Measurements from ENCODE around the gene ZFYVE21. TPM values are rescaled to one million over a fixed set of nuclear protein-coding genes. Genes with fewer than 3 reads are reported as not detected.
"Not testable (repeated sequence)": the region's sequence is repeated elsewhere in the genome, so short reads cannot be mapped to it uniquely, and the experiment has no call there.

Gene ZFYVE21
- total RNA-seq, 4 donors from 2014 or later: 168 to 190 (median 177) TPM

- TF ChIP-seq CTCF (IDR thresholded peaks at IDR 0.05): no peak
- no peak for TF ChIP-seq POLR2AphosphoS5 (IDR thresholded peaks at IDR 0.05)
- TF ChIP-seq EP300 (IDR thresholded peaks at IDR 0.05): no peak
- no peak for TF ChIP-seq POLR2A (IDR thresholded peaks at IDR 0.05)
- Histone ChIP-seq H3K9me3 (no peaks in the 10 kb centered on the region), H3K4me1 (peaks cover 18% of the 10 kb centered on the region), H3K27ac (no peak overlapping the region), H3K27me3 (no peaks in the 10 kb centered on the region), H3K36me3 (peaks cover 62% of the 10 kb centered on the region), H3K4me3 (no peak overlapping the region)
- WGBS: 77% methylated on average over 5 of the region's 5 CpGs
- peak in 1 of 2 donors; percentile 35 for DNase-seq (ENCODE audit: low spot score in 2 of 2)
These were observed 27.2 kb upstream of the ZFYVE21 start for GRCh38 chr14:103688441-103688840.

DNA sequence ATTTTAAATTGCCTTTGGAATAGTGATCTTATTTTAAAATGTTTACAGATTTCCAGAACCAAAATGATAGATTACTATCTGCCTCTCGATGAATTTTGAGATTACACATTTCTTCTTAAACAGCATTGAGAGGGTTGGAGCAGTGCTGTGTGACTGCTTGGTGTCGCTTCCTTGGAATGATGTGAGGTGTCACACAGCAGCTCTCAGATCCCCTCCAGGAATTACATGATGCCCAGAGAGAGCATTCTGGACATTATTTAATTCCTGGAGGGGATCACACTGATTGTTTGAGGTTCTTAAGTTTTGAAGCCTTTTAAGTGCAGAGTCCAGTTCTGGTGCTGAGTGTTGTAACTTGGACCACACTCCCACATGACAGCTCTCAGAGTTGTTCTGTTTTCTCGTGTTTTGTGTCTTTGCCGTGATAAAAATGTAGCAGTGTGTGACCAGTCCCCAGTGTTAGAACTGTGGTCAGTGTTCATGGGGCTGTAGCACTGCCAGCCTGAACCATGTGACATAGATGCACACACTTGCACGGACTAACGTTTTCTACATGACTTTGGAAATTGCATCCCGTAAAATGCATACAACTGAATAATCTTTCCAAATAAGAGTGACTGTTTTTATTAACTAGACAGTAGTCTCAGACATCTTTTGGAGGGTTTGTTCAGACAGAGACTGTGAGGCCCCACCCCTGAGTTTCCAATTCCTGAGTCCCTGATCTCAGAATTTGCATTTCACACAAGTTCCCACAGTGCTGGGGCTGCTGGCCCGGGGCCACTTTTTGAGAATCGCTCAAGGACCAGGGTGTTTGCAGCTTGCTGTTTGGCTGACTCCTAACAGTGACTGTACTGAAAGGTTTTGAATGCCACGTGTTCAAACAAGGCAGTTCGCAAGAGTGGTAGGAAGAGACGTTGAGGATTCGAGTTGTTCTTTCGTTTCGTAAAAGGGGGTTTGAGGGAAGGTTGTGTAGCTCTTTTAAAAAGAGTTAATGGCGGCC is 26.4 kb upstream of the ZFYVE21 start:
- Histone ChIP-seq H3K9me3 (no peaks in the 10 kb centered on the region), H3K4me1 (peaks cover 26% of the 10 kb centered on the region), H3K27me3 (no peaks in the 10 kb centered on the region), H3K27ac (peak overlapping the region; percentile 25), H3K36me3 (peaks cover 62% of the 10 kb centered on the region), H3K4me3 (no peak overlapping the region)
- 61% methylated on average over 16 of the region's 16 CpGs for WGBS
- DNase-seq (ENCODE audit: low spot score in 2 of 2): peak in 1 of 2 donors; percentile 45
- no peak for TF ChIP-seq POLR2AphosphoS5 (IDR thresholded peaks at IDR 0.05)
- TF ChIP-seq CTCF (IDR thresholded peaks at IDR 0.05): no peak
- TF ChIP-seq POLR2A (IDR thresholded peaks at IDR 0.05): no peak
- TF ChIP-seq EP300 (IDR thresholded peaks at IDR 0.05): no peak

DNA sequence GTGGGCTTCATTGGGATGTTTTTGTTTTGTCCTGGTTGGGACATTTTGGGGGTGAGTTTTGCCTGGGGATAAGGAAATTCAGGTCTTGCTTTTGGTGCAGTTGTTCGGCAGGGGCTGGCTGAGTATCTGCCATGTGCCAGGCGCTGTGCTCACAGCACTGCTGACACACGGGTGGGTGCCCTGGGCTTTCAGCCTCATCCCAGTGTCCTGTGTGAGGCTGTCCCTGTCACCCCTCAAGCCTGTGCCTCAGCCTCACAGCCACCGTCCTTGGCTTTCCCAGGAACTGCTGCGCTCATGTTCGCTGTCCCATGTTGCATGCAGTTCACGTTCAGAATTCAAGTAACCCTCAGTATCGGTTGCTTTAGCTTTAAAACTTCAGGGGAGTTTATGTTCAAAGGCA is 25.3 kb upstream of the ZFYVE21 start:
- H3K36me3 ChIP-seq: peaks cover 62% of the 10 kb centered on the region
- peaks cover 34% of the 10 kb centered on the region for H3K4me1 ChIP-seq
- H3K27ac ChIP-seq: no peak overlapping the region
- 85% methylated on average over 8 of the region's 8 CpGs for WGBS
- no peaks in the 10 kb centered on the region for H3K27me3 ChIP-seq
- no peak overlapping the region for H3K4me3 ChIP-seq
- no peaks in the 10 kb centered on the region for H3K9me3 ChIP-seq
- no peak for TF ChIP-seq EP300 (IDR thresholded peaks at IDR 0.05)
- TF ChIP-seq POLR2AphosphoS5 (IDR thresholded peaks at IDR 0.05): no peak
- DNase-seq (ENCODE audit: low spot score in 2 of 2): peak in 1 of 2 donors; percentile 45

GRCh38 chr14:103691655-103692054 is 24.0 kb upstream of the ZFYVE21 start:
- not testable (repeated sequence) for H3K27me3 ChIP-seq, H3K27ac ChIP-seq, H3K9me3 ChIP-seq, H3K4me3 ChIP-seq
- peaks cover 52% of the 10 kb centered on the region for H3K36me3 ChIP-seq
- DNase-seq (ENCODE audit: low spot score in 2 of 2): peak in 1 of 2 donors; percentile 14
- WGBS: 90% methylated on average over 5 of the region's 5 CpGs
- peaks cover 45% of the 10 kb centered on the region for H3K4me1 ChIP-seq

- TF ChIP-seq POLR2A (IDR thresholded peaks at IDR 0.05) (no peak), EP300 (IDR thresholded peaks at IDR 0.05) (no peak), CTCF (IDR thresholded peaks at IDR 0.05) (no peak), POLR2AphosphoS5 (IDR thresholded peaks at IDR 0.05) (no peak)
- no peak overlapping the region for H3K4me3 ChIP-seq
- no peaks in the 10 kb centered on the region for H3K27me3 ChIP-seq
- DNase-seq (ENCODE audit: low spot score in 2 of 2): peak in 1 of 2 donors; percentile 34
- H3K27ac ChIP-seq: no peak overlapping the region
- no peaks in the 10 kb centered on the region for H3K9me3 ChIP-seq
- H3K36me3 ChIP-seq: peaks cover 47% of the 10 kb centered on the region
- H3K4me1 ChIP-seq: peaks cover 50% of the 10 kb centered on the region
- 90% methylated on average over 17 of the region's 17 CpGs for WGBS
These were observed 23.5 kb upstream of the ZFYVE21 start for GRCh38 chr14:103692159-103692558.

DNA sequence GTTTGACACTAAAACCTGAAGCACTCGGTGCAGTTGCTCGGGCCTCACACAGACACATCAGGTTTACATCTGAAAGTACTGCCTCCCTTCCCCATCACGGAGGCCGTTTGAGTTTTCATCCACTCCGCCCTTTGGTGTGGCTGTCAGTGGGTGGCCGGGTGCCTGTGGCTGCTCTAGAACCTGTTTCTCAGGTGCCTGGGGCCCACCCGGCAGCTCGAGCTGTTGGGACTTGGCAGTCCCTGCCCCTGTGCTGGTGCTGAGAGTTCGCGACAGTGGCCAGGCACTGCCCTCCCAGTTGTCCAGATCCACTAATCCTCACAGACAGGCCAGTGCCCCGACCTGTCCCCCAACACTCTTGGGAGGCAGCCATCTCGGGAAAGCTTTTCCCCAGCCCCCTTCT is 22.7 kb upstream of the ZFYVE21 start:
- WGBS: 38% methylated on average over 12 of the region's 12 CpGs
- TF ChIP-seq EP300 (IDR thresholded peaks at IDR 0.05): no peak
- TF ChIP-seq CTCF (IDR thresholded peaks at IDR 0.05): no peak
- no peaks in the 10 kb centered on the region for H3K27me3 ChIP-seq
- no peaks in the 10 kb centered on the region for H3K9me3 ChIP-seq
- peaks cover 57% of the 10 kb centered on the region for H3K4me1 ChIP-seq
- H3K36me3 ChIP-seq: peaks cover 49% of the 10 kb centered on the region
- peak in 1 of 2 donors; percentile 60 for DNase-seq (ENCODE audit: low spot score in 2 of 2)
- H3K4me3 ChIP-seq: no peak overlapping the region
- peak overlapping the region; percentile 41 for H3K27ac ChIP-seq
